GM04503 (cell line): ENCODE measurements around the gene KRT80.

ENCODE experiments used
- DNase-seq: peaks from one replicate; pipeline ENCODE4 v3.0.0-alpha.2; 2012; ENCODE audit warnings: low read depth

KRT80 gene

DNA sequence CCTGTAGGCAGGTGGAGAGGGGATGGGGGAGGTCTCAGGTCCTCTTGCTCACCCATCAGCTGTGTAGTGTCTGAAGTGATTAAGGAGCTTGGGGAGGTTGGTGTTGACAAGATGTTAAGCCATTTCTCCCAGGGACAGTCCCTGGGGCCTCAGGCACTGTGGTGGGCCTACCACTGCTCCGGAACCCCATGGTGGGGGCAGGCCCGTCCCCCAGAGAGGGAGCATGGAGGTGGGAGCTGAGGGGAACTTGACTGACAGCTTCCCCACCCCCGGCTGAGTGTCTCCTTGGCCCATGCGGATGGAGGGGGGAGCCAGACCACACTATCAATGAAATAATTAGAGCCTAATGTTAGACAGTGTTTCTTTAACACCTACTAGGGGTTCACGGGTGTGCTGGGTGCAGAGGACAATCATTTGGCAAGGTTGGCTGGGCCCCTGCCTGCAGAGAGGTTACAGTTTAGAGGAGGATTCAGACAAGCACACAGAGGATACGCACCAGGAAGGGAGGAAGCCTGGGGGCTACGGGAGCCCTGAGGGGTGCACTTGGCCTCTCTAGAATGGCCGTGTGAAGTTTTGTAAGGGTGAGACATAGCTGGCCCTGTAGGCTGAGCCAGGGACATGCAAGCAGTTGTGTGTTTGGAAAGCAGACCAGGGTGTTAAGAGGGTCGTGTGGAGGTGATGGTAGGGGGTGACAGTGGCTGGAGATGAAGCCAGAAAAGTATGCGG, 19.3 kb upstream of the KRT80 start:
- no peak for DNase-seq

DNA sequence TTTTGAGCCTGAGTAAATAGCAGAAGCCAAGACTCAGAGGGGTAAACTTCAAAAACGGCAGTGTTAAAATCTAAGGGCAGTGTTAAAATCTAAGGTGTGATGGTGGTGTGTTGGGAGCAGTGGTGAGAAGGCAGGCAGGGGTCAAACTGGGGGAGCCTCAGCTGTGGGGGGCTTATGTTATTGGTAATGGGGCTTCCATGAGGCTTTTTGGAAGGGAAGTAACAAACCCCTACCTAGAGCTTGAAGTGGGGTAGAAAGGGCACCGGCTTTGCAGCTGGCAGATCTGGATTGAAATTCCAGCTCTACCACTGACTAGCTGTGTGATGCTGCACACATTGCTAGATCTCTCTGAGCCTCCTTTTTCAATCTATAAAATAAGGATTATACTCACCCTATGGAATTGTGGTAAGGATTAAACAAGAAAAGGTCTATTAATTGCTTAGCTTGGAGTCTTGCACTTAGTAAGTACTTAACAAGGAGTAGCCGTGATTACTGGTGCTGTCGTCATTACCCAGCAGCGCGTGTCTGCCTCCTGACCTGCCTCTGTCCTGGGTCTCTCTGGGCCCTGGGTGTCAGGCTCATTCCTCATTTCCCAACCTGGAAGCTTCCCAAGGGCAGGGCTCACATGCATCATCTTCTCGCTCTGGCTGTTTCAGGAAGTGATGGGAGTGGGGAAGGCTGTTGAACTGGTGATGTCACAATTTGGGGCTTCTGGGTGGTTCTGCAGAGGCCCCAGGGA, 18.5 kb upstream of the KRT80 start:
- DNase-seq = peak; percentile 50

DNA sequence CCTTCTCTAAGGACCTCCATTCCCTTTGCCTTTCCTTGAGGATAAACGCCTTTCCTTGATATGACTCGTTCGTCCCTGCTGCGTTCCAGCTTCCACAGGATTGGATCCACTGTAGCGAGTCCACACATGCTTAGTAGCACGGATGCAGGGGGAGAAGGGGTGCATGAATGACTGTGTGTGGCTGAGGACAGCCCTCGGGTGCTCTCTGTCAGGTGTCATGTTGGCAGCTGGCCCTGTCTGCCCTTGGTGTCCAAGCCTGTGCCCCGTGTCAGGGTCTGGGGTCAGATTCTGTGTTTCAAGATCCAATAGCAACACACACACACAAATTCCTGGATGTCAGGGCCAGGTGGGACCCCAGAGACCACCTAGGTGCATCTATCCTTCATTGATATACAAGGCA, 17.5 kb upstream of the KRT80 start:
- DNase-seq = no peak

DNA sequence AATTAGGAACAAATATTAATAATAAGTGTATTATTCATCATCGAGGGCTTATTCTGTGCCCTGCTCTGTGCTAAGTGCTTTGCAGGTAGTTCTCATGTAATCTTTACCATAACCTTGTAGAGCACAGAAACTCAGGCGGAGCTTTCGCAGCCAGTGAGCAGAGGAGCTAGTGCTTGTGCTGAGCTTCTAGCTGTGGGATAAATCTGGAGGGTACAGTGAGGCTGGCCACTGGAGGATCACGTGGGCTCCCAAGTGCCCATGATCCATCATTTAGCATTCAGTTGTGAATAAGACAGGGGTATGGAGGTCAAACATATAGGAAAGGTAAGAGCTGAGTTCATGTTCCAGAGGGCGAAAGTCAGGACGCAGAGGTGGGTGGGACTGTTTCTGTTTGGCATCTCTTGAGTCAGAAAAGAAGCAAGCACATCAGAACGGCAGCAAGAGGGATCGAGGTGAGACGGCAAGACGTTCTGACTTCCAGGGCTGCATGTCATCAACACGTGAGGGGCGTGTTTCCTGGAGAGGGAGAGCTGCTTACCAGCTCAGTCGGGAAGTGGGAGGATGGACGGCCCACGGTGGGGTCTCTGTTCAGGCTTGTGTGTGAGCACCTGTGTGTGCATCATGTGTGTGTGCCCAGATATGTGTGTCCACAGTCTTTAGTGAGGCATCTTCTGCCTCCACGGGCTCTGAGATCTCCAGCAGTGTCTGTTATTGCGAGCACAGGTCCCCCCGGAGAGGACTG, 16.8 kb upstream of the KRT80 start:
- DNase-seq = no peak

DNA sequence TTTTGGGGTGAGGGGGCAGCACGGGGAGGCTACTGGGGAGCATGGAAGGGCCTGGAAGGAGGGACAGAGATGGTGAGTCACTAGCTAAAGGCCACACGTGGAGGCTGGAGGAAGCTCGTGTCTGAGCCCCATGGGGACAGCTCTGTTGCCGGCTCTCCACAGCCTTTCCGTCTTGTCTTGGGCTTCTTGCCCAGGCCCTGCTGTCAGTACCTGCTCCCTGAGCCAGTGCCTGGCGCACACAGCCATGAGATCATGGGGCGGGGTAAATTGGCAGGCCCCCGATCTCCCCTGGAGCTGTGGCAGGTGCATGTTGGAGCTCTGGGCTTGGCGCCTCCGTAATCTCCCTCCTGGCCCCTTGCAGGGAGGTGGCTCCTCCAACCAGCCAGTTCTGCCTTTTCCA, 16.1 kb upstream of the KRT80 start:
- DNase-seq = peak; percentile 40

DNA sequence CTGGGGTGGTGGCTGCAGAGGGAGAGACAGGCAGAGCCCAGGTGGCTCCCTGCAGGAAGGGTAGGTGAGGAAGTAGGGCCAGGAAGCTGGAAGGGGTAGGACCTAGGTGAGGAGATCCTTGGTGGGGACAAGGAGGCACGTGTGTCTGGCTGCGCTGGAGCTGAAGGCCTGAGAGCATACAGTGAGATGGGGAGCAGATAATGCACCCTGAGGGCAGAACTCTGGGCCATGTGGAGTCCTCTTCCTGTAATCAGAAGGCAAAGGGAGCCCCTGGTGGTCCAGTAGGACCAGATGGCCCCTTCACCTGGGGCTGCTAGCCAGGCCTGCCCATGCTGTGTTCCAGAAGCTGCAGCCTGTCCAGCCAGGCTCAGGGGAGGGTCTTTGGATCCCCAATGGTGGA, 15.3 kb upstream of the KRT80 start:
- no peak for DNase-seq

DNA sequence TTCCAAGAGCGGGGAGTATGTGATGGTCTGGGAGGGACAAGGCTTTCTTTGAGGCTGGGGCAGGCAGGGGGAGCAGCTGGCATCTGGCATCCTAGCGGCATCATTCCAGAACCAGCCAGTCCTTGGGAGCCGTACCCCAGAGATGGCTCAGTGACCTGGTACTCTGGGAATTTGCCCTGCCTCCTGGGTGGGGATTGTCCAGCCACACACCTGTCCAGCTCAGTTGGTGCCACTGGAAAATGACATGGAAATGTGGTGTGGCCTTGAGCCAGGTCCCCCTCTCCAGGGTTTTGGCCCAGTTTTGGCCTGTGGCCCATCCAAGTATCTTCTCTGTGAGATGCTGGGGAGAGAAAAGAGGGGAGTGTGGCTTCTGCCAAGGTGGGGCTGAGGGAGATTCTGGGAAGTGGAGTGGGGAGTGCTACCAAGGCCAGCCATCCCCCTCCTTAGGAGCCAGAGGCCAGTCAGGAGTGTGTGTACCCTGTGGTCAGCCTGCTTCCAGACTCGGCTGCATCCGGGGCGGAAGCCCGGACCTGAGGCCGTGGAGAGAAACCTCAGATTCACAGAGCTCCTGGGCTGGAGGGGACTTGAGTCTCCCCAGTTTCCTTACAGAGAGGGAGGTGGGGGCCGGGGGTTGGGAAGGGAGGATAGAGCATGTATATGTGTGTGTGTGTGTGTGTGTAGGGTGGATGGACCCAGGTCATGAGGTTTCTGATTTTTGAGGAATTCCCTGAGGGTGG, 14.7 kb upstream of the KRT80 start:
- no peak for DNase-seq

DNA sequence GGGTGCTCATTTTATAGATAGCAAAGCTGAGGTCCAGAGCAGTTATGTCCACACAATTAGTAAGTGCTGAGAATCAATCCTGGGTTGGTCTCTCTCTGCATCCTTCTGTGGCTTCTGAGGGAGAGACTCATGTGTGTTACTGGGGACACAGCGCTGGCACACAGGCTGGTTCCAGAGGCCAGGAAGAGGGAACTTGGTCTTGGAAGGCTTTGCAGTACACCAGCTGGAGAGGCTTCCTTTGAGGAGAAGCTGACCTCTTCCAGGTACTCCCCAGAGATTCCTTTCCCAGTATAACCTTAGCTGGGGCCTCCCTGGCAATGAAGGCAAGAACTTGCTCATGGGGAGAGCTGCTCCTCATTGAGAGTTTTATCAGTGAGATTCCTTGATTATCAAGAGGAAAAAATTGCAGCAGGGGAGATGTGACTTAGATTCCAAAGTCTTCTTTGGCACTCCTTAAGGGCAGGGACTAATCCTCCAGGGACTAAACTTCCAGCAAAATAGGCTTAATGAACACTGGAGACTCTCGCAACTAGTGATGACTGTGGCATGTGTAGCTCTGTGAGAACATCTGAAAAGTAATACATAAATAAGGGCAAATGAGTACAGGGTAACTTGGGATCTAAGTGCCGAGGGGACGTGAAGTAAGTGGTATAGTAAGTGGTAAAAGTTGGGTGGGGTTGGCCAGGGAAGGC, 13.9 kb upstream of the KRT80 start:
- no peak for DNase-seq

DNA sequence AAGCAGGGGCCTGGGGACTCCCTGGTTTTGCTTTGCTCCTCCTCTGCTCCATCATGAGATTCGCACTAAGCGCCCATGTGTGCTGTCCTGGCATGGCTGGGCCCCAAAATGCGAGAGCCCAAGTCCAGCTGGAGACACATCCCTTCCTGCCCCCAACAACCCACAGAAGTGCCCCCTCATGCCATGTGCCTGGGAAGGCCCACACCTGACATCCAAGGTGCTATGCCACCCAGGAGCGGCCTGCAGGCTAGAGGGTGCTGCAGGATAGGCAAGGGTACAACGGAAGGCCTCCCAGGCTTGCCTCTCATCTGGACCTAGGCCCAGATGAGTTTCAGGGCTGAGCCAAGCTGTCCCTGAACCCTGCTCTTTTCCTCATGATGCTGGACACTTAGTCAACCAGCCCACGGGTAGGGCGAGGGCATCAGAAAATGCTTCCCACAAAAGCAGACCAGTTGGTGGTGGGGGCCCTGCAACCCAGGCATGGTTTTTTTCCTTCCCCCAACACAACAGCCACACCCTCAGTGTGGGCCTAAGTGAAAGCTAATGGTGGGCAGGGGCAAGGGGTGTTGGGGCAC, 13.2 kb upstream of the KRT80 start:
- no peak for DNase-seq

DNA sequence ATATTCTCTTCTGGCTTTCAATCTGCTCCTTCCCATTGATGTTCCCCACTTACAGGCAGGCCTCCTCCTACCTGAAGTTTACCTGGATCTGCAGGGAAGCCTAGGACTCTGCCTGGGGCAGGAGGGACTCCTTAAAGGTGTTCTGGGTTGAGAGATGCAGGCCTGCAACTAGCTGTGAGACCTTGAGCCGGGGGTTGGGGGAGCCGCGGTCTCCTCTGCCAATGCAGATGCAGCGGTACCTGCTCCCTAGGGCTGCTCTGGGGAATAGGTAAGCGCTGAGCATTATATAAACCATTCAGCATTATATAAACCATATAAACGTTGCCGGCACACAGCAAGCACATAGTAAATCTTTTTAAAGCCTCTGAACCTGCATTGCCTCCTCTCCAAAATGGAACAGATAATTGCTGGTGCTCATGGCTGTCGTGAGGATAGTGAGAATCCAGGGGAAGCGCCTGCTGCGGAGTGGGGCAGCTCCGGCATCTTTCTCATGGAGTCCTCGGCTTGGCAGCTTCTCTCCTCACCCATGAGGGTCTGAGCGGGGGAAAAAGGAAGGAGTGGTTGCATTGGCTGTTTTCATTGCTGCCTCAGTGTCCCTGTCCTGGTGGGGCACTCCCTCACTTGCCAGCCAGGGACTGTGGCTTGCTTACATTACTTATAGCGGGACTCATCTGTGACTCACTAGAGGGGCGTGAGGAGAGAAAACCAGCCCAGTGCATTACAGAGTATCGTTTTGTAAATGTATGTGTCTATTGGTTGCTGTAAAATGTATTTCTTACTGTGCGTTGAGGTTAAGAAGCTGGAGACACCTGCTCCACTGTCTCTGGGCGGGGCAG, 12.5 kb upstream of the KRT80 start:
- DNase-seq = no peak

DNA sequence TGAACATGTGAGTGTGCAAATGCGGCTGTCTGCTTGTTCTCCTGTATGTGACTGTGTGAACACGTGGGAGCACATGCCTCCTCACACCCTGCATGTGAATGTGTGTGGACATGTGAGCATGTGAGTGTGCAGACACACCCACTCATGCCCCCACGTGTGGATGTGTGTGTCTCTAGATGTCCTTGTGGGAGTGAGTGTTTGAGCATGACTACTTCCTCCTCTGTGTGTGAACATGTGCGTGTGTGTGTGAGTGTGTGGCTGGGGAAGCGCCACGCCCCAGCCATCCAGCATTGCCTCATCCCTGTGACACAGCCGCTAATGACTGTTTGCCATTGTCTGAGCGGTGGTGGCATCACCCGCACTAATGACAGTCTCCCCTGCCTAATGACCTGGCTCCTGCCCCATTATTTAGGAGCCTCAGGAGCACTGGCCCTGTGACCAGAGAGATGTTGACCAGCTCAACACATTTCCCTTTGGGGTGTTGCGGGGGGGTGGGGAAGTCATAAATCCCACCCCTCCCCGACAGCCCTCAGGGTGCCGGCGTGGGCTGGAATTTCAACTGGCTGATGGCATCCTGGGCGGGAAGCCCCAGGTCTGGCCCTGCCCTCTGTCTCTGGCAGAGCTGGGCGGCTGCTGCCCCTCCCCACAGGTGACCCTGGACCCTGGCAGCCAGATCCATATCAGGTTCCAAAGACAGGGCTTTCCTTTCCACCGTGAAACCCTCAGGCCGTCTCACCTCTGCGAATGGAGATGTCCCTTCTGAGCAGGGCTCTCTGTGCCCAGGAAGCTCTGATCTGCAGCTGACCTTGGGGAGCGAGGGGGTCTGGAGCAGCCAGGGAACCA, 11.5 kb upstream of the KRT80 start:
- peak; percentile 70 for DNase-seq

DNA sequence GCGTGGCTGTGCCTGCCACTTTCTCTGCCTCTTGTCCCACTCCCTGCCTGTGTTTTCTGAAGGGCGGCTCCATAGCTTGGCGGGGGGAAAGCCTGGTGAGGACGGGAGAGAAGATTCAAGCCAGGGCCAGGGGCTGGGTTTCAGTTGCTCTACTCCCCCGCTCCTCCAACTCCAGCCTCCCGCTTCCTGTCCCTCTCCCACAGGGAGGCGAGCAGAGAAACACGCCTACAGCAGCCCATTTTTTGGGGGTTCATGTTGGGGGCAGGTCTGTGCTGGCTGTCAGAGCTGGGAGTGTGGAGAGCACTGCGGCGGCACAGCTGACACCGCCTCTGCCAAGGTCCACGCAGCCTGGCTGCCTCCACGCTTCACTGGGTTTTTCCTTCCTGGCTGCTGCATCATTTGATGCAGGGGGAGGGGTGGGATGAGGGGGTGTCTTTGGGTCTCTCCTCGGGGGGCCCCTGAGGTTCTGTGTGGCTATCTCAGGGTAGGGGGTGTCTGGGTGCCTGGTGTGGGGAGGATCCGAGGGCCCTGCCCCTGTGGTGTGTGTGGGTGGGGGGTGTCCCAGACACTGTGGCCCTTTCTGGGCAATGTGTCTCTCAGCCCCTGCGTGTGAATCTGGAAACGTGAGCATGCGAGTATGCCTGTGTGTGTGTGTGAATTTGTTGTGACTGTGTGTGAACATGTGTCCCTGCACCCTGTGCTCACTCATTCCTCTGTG, 10.7 kb upstream of the KRT80 start:
- DNase-seq = no peak

DNA sequence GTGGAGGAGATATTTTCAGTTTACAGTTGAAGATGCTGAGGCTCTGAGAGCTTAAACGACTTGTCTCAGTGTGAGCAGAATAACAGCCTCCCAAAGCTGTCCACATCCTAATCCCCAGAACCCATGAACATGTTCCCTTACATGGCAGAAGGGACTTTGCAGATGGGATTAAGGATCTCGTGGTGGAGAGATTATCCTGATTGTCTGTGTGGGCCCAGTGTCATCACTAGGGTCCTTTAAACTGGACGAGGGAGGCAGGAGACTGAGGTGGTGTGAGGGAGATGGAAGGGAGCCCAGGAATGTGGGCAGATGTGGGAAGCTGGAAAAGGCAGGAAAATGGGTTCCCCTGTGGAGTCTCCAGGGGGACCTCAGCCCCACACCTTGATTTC, 9.6 kb upstream of the KRT80 start:
- DNase-seq = no peak

DNA sequence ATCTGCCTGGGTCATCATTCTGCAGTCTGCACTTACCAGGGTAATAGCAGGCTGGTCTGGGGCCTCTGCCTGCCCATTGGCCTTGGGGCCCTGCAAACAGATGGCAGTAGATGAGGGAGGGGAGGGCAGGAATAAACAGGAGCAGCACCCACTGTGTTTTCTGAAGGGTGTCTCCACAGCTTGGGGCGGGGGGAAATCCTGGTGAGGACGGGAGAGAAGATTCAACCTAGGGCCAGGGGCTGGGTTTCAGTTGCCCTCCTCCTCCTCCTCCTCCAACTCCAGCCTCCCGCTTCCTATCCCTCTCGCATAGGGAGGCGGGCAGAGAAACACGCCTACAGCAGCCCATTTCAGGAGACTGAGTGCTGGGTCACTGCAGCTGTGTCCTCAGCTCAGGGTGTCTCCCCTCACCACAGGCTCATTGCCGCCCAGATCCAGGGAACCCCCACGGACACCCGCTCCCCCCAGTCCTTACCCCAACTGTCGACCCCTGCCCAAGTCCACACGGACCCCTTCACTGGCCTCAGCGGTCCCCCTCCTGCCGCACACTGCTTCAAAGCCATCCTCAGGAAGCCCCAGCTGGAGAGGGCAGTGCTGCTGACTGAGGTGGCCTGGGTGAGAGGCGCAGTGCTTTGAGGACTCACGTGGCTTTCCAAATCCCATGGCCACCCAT, 9.1 kb upstream of the KRT80 start:
- DNase-seq = no peak

DNA sequence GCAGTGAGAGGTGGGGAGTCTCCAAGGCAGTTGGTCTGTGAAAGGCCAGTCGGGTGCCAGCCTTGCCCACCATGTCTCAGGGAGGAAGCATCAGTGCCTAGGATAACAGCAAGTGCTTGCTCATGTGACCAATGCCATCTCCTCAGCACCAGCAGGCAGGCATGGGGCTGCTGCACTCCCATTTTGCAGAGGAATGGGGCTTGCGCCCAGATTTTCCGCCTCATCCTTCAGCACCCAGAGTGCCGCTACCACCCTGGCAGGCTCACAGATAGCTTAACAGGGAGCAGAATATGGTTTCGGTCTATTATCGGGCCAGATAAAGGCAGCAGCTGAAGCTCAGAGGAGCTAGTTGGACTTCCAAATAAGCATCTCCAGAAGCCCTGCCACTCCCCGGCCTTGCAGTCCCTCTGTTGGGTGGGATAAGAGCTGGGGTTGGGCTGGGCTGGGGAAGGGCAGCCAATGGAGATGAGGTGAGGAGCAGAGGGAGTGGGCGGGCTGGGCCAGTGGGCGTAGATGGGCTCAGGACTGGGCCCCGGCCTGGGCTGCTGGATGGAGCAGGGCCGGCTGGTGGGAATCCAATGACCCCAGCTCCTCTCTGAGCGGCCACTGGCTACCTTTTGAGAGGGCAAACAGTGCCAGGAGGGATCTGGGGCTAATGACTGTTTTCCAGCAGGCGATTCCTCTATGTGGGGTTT, 8.4 kb upstream of the KRT80 start:
- no peak for DNase-seq

DNA sequence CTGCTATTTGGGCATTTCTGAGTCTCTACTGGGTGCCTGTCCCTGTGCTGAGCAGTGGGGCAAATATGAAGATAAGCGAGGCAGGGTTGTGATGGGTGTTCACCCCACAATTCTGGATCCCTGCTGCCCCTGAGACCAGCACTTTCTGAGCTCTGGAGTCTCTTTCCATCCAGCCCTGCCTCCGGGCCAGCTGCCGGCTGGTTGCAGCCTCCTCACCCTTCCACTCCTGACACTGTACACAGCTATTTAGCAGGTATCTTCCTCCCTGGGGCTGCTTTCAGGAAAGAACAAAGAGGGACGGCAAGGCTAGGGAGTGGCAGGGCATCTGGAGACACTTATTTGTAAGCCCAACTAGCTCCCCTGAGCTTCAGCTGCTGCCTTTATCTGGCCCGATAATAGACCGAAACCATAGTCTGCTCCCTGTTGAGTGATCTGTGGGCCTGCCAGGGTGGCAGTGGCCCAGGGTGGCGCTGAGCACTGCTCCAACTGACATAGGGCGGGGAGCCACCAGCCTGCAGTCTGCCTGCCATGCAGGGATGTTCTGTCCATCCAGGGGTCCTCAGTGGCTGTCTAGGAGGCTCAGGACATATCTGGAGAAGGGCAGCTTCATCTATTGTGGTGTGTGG, 7.6 kb upstream of the KRT80 start:
- no peak for DNase-seq
